IPS-15b (cell line): ENCODE results near the gene CYP27C1.

Experiments
- H3K27me3 ChIP-seq: one replicate; pipeline ENCODE4 v1.6.1; 2013; ENCODE audit warnings: low read length; ENCODE audit not compliant: control insufficient read depth, insufficient read depth
- H3K36me3 ChIP-seq: one replicate; pipeline ENCODE4 v1.6.1; 2013; ENCODE audit warnings: low read length; ENCODE audit not compliant: control insufficient read depth, insufficient read depth
- H3K4me1 ChIP-seq: one replicate; pipeline ENCODE4 v1.6.1; 2013; ENCODE audit warnings: mild to moderate bottlenecking, low read length; ENCODE audit not compliant: control insufficient read depth, insufficient read depth
- H3K4me3 ChIP-seq: one replicate; pipeline ENCODE4 v1.5.1; 2013; ENCODE audit warnings: low read depth, low read length
- H3K9ac ChIP-seq: one replicate; pipeline ENCODE4 v1.6.1; 2013; ENCODE audit warnings: low read depth, mild to moderate bottlenecking, low read length
- H3K9me3 ChIP-seq: one replicate; pipeline ENCODE4 v1.6.1; 2013; ENCODE audit warnings: mild to moderate bottlenecking, low read length; ENCODE audit not compliant: control insufficient read depth, insufficient read depth

The CYP27C1 gene

GRCh38 chr2:127139766-127140165, 80.3 kb downstream of the CYP27C1 start:
- H3K27me3 ChIP-seq: no peaks in the 10 kb centered on the region
- H3K4me1 ChIP-seq: no peaks in the 10 kb centered on the region
- H3K9ac ChIP-seq: no peak overlapping the region
- H3K4me3 ChIP-seq: no peak overlapping the region
- no peaks in the 10 kb centered on the region for H3K36me3 ChIP-seq
- no peaks in the 10 kb centered on the region for H3K9me3 ChIP-seq

- Histone ChIP-seq H3K4me3 (no peak overlapping the region), H3K9me3 (no peaks in the 10 kb centered on the region), H3K4me1 (no peaks in the 10 kb centered on the region), H3K9ac (no peak overlapping the region), H3K36me3 (no peaks in the 10 kb centered on the region), H3K27me3 (no peaks in the 10 kb centered on the region)
Measured at GRCh38 chr2:127138281-127138680, 81.8 kb downstream of the CYP27C1 start.

GRCh38 chr2:127137741-127138140, 82.4 kb downstream of the CYP27C1 start:
- no peak overlapping the region for H3K4me3 ChIP-seq
- no peaks in the 10 kb centered on the region for H3K4me1 ChIP-seq
- no peak overlapping the region for H3K9ac ChIP-seq
- no peaks in the 10 kb centered on the region for H3K27me3 ChIP-seq
- no peaks in the 10 kb centered on the region for H3K9me3 ChIP-seq
- no peaks in the 10 kb centered on the region for H3K36me3 ChIP-seq

GRCh38 chr2:127137225-127137624, 82.9 kb downstream of the CYP27C1 start:
- Histone ChIP-seq H3K4me1 (no peaks in the 10 kb centered on the region), H3K9me3 (no peaks in the 10 kb centered on the region), H3K27me3 (no peaks in the 10 kb centered on the region), H3K36me3 (no peaks in the 10 kb centered on the region), H3K9ac (no peak overlapping the region), H3K4me3 (no peak overlapping the region)

GRCh38 chr2:127134833-127135830, 85.0 kb downstream of the CYP27C1 start:
- Histone ChIP-seq H3K4me1 (no peaks in the 10 kb centered on the region), H3K4me3 (no peak overlapping the region), H3K36me3 (no peaks in the 10 kb centered on the region), H3K27me3 (no peaks in the 10 kb centered on the region), H3K9me3 (no peaks in the 10 kb centered on the region), H3K9ac (no peak overlapping the region)

- Histone ChIP-seq H3K9ac (no peak overlapping the region), H3K9me3 (no peaks in the 10 kb centered on the region), H3K27me3 (no peaks in the 10 kb centered on the region), H3K36me3 (no peaks in the 10 kb centered on the region), H3K4me1 (no peaks in the 10 kb centered on the region), H3K4me3 (no peak overlapping the region)
Measured at GRCh38 chr2:127134235-127134634, 85.9 kb downstream of the CYP27C1 start.
